H1 (cell line): ENCODE measurements around the gene CEP68. TPM values are rescaled to one million over a fixed set of nuclear protein-coding genes. Genes with fewer than 3 reads are reported as not detected.

Source experiments
- FOSL1 ChIP-seq: IDR thresholded peaks from 2 replicates; pipeline ENCODE4 v1.6.1; 2011; ENCODE audit warnings: mild to moderate bottlenecking, low read depth, low read length, moderate library complexity; ENCODE audit not compliant: insufficient read depth
- KDM4A ChIP-seq: IDR thresholded peaks from one replicate; pipeline ENCODE4 v1.7.1; 2012; ENCODE audit warnings: low read depth, mild to moderate bottlenecking, moderate library complexity, low read length, inconsistent platforms; ENCODE audit not compliant: severe bottlenecking
- polyA plus RNA-seq, 7 experiments: library from polyadenylated mRNA; depleted of rRNA in 3 of 7; stranded (reverse) in 5 of 7; unstranded in 2 of 7; fragments of >200 nt in 5 of 7; fragments of 200-250 nt in 2 of 7; gene quantifications; 1 replicate in 5 of 7; 2 replicates in 1 of 7; 4 replicates in 1 of 7; pipeline versions ENCODE4 v1.2.1 to v1.2.3, GENCODE V29; 2011 to 2013; ENCODE audit warnings: missing spikeins in 2 of 7, mixed read lengths in 2 of 7
- total RNA-seq: library from RNA; stranded (reverse); fragmentation: NEBNext Ultra II Directional; extraction: Animal tissue kit (Norgen Biotek cat#: 25700); gene quantifications from 2 replicates; pipeline ENCODE4 v1.2.1, GENCODE V29; 2021

Gene CEP68
- total and polyA plus RNA-seq, 2 of the 8 experiments (the other 6 are each of a cell fraction or from before 2014, with no cell fraction given): 23.2 to 24.7 TPM

GRCh38 chr2:65062843-65063825 is 6.9 kb downstream of the CEP68 start (continued):
- no peak for TF ChIP-seq KDM4A
- no peak for TF ChIP-seq FOSL1
